ENCODE results near the gene THY1.

The THY1 gene

DNA sequence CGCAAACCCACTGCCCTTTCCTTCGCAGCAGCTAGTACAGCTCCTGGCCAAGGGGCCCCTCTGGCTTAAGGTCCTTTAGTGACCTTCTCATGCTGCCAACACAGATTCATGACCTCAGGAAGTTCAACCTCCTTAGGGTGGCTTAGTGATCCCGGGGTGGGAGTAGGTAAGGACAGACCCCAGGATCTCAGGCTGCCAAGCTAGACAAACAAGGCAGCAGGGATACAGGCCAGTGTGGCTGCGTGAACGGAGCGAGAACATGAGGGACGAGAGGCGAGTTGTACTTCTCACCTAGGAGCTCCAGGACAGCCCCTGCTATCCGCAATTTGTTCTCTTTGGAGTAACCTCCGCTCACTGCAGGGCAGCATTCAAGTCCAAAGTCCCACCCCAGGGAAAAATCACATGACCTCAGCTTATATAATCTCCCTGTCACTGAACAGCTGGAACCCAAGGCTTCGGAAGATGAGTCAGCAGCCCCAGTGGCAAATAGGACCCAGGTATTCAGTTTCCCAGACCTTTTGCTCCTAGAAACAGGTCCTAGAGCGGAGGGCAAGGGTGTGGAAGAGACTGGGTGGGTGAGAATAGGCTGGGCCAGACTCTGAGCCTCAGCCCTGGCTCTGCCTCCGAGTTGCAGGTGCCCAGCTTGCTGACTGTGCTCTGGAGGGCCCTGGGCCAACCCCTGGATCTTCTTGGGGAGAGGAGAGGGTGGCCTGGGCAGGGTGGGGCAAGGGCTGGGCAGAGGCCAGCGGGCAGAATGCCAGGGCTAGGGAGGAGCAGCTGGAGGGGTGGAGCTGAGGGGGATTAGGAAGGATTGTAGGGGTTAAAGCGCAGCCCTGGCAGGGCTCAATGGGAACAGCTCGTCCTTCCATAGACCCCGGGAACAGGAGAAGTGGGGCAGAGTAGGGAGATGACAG is 54.6 kb downstream of the THY1 start:
- no peak for DNase-seq

DNA sequence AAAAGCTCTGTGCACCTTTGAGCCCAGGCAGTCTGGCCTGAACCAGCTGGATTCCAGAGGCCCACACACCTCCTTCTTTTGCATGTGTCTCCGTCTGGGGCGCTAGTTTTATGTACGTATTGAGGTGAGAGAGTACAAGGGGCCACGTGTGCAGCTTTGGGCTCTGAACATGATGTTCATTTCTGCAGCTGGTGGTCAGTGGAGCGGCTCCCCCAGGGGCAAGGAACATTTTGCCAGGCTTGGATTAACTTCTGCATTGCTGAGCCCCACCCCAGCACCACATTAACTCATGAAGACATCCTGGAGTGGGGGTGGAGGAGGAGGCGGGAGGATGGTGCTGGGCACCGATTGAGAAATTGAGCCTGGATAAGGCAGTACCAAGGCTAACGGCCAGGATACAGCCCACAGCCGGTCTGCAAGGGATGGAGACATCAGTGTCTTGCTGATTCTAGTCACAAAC is 55.3 kb downstream of the THY1 start:
- no peak for DNase-seq
